OCI-LY3 (cell line): ENCODE measurements around the gene ABHD15.

Source experiments
- EZH2phosphoT487 ChIP-seq: fragments of 200-600 bp; shearing (Covaris generic); IDR thresholded peaks from 2 replicates; pipeline ENCODE4 v1.6.1; 2018; ENCODE audit warnings: antibody characterized with exemption, mixed run types, low read depth
- TF ChIP-seq, protein P1 (sequence below): fragments of 200-600, 300-600 bp; sonication (generic); IDR thresholded peaks from 2 replicates; pipeline ENCODE4 v1.5.1; 2014; ENCODE audit warnings: antibody characterized with exemption, low read length, low read depth

DNA sequence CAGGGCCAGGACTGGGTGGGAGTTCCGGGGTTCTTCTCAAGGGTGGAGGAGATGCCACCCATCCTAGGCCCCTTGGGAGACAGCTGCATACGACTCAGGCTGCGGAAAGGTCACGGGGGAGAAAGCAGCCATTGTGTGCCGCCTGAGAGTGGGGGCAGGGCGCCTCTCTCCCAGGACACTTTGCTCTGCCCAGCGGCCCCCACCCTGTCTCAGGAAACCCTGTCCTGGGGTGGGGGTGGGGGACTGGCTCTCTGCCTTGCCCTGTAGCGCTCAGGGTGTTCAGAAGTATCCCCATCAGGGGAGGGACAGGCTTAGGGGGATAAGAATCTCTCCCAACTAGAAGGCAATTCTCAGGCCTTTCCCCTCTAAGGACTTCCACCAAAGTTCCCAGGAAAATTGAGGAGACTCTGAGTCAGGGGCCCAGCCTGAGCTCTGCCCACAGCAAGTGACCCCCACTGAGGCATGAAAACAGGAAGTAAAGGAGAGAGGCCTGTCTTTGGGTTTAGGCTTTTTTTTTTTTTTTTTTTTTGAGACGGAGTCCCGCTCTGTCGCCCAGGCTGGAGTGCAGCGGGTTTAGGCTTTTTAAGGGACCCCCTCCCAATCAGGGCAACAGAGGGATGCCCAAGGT, 17.7 kb upstream of the ABHD15 start:
- TF ChIP-seq, protein P1, sequence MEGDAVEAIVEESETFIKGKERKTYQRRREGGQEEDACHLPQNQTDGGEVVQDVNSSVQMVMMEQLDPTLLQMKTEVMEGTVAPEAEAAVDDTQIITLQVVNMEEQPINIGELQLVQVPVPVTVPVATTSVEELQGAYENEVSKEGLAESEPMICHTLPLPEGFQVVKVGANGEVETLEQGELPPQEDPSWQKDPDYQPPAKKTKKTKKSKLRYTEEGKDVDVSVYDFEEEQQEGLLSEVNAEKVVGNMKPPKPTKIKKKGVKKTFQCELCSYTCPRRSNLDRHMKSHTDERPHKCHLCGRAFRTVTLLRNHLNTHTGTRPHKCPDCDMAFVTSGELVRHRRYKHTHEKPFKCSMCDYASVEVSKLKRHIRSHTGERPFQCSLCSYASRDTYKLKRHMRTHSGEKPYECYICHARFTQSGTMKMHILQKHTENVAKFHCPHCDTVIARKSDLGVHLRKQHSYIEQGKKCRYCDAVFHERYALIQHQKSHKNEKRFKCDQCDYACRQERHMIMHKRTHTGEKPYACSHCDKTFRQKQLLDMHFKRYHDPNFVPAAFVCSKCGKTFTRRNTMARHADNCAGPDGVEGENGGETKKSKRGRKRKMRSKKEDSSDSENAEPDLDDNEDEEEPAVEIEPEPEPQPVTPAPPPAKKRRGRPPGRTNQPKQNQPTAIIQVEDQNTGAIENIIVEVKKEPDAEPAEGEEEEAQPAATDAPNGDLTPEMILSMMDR, result no peak
- TF ChIP-seq EZH2phosphoT487, result no peak
